GM10266 (cell line): ENCODE results near the gene MID1.

Source experiments
- DNase-seq: peaks from one replicate; pipeline ENCODE4 v3.0.0; 2012; ENCODE audit errors: extremely low spot score
- TF ChIP-seq, protein P1 (sequence below): IDR thresholded peaks from 2 replicates; pipeline ENCODE4 v1.5.1; 2012; ENCODE audit warnings: mild to moderate bottlenecking, low read depth; ENCODE audit not compliant: control insufficient read depth, insufficient read depth; ENCODE audit errors: missing control alignments

The MID1 gene

DNA sequence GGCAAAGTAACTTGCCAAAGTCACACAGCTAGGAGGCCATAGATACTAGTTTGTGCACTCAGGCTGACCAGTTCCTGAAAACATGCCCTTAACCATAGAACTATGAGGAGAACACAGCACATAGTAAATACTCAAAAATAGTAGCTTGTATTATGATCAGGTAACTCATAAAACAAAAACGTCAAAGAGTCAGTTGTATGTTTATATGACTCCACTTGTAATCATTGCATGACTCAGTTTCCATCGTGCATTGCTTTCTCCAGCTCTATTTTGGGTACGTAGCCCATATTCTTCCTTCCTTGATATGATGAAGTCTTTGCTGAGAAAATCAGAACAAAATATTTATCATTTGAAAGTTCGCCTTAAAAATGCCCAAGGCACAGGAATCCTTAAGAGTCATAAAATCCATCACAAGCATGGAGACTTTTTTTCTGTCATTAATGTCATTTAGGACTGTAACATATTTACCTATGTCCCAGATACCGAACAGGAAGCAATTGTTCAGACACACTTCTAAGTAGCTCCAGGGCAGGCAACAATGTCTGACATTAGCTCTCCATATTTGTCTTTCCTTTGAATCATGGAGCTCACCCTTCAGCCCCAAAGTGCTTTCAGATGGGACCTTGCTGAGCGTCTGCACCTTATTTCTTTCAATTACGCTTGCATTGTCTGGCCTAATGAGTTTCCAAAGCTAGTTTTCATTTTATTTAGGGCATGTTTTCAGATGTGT lies 11.2 kb upstream of the MID1 start:
- no peak for DNase-seq
- TF ChIP-seq, protein P1, sequence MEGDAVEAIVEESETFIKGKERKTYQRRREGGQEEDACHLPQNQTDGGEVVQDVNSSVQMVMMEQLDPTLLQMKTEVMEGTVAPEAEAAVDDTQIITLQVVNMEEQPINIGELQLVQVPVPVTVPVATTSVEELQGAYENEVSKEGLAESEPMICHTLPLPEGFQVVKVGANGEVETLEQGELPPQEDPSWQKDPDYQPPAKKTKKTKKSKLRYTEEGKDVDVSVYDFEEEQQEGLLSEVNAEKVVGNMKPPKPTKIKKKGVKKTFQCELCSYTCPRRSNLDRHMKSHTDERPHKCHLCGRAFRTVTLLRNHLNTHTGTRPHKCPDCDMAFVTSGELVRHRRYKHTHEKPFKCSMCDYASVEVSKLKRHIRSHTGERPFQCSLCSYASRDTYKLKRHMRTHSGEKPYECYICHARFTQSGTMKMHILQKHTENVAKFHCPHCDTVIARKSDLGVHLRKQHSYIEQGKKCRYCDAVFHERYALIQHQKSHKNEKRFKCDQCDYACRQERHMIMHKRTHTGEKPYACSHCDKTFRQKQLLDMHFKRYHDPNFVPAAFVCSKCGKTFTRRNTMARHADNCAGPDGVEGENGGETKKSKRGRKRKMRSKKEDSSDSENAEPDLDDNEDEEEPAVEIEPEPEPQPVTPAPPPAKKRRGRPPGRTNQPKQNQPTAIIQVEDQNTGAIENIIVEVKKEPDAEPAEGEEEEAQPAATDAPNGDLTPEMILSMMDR = no peak

DNA sequence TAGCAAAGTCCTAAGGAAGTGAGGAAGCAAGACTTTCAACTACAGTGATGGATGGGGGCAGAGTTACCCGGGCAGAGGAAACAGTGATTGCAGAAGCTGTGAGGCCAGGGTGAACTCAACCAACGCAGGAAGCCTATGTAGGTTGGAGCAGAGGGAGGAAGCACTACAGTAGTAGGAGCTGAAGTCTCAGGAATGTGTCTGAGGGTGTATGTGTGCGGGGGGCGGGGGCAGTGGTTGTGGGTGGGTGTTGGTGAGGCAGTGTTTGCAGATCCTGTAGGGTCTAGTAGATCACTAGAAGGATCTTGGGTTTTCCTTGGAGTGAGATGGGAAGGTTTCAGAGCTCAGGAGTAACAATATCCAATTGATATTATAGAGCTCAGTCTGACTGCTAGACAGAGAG lies 9.9 kb upstream of the MID1 start:
- no peak for DNase-seq
- TF ChIP-seq, protein P1 = no peak

DNA sequence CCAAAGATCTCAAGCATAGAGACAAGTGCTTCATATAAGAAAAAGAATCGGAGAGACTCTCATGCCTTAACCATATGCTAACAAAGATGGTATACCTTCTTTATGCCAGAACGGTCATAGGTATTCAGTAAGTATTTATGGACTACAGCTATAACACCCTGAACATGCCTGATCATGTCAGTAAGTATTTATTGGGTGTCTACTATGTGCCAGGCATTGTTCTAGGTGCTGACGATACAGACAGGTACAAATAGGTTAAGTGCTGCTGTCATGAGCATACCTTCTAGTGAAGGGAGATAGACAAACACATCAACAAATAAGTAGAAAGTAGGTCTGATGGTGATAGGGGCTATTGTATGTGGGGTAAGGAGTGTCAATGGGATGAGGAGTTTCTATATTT lies 9.5 kb upstream of the MID1 start:
- TF ChIP-seq, protein P1 = no peak
- no peak for DNase-seq

DNA sequence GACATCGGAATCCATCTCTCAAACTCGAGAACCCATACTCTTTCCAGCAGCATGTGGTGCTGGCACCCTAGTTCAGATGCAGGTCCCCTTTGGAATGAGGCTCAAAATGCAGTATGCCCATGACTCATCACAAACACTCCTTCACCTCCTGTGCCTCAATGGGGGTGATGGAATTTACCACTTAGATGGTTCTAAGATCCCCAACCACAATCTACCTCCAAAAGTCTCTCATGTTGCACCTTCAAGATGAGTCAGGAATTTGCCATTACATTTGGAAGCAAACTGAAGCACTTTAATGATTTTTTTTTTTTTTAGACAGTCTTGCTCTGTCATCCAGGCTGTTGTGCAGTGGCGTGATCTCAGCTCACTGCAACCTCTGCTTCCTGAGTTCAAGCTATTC lies 8.5 kb upstream of the MID1 start:
- DNase-seq = no peak
- TF ChIP-seq, protein P1 = no peak

- TF ChIP-seq, protein P1 = no peak
- no peak for DNase-seq
Measured at GRCh38 chrX:10622197-10622596, 1.8 kb upstream of the MID1 start.

DNA sequence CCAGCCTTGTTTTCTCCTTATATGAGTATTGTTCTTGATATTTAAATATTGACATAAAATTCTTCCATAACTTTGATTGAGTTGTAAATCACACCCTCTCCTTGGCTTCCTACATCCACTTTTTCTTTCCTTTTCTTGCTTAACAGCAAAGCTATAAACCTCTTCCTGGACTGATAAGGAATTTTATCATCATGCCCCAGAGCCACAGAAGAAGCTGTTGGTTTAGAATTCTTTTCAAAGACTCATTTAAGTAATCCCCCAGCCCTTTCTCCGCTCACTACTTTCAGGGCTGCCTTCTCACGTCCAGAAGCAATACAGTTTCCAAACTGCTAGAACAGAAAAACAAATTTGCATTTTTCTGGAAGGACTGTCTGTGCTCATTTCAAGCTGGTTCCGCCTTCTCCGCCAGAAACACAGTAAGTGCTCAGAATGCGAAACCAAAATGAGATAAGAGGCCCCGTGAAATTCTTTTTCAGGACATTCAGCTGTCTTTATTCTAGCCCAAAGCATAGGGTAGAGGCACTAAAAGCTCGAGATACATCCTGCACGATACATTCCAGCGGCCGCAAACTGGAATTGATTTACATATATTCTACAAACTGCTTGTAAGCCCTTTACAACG lies 849 bp downstream of the MID1 start:
- TF ChIP-seq, protein P1 = no peak
- no peak for DNase-seq

GRCh38 chrX:10618961-10619360 lies 1.4 kb downstream of the MID1 start:
- DNase-seq = no peak
- TF ChIP-seq, protein P1 = no peak
